Liver (tissue), 3 donors: ENCODE measurements around the gene MUCL3.

ENCODE experiments used
- ATF3 ChIP-seq: IDR thresholded peaks from 2 replicates; pipeline ENCODE4 v1.6.1; 2016; ENCODE audit warnings: antibody characterized with exemption
- EGR1 ChIP-seq, 2 donors: IDR thresholded peaks; 2 replicates each; pipeline ENCODE4 v1.6.1; 2016 to 2018; ENCODE audit warnings: antibody characterized with exemption in 2 of 2, low read depth in 2 of 2
- FOXA1 ChIP-seq: IDR thresholded peaks from 2 replicates; pipeline ENCODE4 v1.6.1; 2016; ENCODE audit warnings: antibody characterized with exemption
- FOXA2 ChIP-seq: IDR thresholded peaks from 2 replicates; pipeline ENCODE4 v1.6.1; 2016; ENCODE audit warnings: antibody characterized with exemption
- GABPA ChIP-seq, 2 donors: IDR thresholded peaks in 1 of 2; conservative IDR thresholded peaks in 1 of 2; 2 replicates each; pipeline ENCODE4 v1.6.1; 2016; ENCODE audit warnings: antibody characterized with exemption in 2 of 2, mild to moderate bottlenecking in 1 of 2, moderate library complexity in 1 of 2
- NR2F2 ChIP-seq: IDR thresholded peaks from 2 replicates; pipeline ENCODE4 v1.6.1; 2016; ENCODE audit warnings: antibody characterized with exemption
- RXRA ChIP-seq, 2 donors: IDR thresholded peaks; 2 replicates each; pipeline ENCODE4 v1.6.1; 2017 to 2018; ENCODE audit warnings: antibody characterized with exemption in 2 of 2, mild to moderate bottlenecking in 1 of 2
- SP1 ChIP-seq: IDR thresholded peaks from 2 replicates; pipeline ENCODE4 v1.6.1; 2018; ENCODE audit warnings: antibody characterized with exemption, mild to moderate bottlenecking
- TAF1 ChIP-seq: conservative IDR thresholded peaks from 2 replicates; pipeline ENCODE4 v1.6.1; 2016; ENCODE audit warnings: antibody characterized with exemption, mild to moderate bottlenecking
- YY1 ChIP-seq: IDR thresholded peaks from 2 replicates; pipeline ENCODE4 v1.6.1; 2016; ENCODE audit warnings: antibody characterized with exemption, mild to moderate bottlenecking
- TF ChIP-seq, protein P1 (sequence below): fragments of 150-350 bp; IDR thresholded peaks from 2 replicates; pipeline ENCODE4 v1.5.1; 2017; ENCODE audit warnings: improper control_type of control experiment, low read depth, low read length; ENCODE audit not compliant: missing input control
- TF ChIP-seq, protein P2 (sequence below): IDR thresholded peaks from 2 replicates; pipeline ENCODE4 v1.6.1; 2016; ENCODE audit warnings: antibody characterized with exemption, mild to moderate bottlenecking
- TF ChIP-seq, protein P3 (sequence below): IDR thresholded peaks from 2 replicates; pipeline ENCODE4 v1.6.1; 2016; ENCODE audit warnings: antibody characterized with exemption
- donor health status: healthy.
- donor health status: healthy.

DNA sequence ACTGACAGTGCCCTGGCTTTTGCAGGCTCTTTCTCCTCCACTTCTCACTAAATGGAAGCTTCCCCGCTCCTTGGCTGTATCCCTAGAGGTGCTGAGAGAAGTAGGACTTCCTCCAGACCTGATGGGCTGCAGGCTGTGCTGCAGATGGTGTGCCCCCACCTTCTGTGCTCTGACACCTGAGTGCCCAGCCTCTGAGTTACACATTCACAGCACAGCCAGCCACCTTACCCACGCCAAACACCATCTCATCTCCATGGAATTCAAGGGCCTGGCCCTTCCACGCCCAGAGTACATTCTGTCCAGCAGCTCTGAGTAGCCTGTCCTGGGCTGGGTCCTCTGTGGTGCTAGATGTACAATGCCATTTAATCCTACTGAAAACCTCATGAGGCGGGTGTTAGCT is 14.1 kb upstream of the MUCL3 start:
- TF ChIP-seq, protein P1, sequence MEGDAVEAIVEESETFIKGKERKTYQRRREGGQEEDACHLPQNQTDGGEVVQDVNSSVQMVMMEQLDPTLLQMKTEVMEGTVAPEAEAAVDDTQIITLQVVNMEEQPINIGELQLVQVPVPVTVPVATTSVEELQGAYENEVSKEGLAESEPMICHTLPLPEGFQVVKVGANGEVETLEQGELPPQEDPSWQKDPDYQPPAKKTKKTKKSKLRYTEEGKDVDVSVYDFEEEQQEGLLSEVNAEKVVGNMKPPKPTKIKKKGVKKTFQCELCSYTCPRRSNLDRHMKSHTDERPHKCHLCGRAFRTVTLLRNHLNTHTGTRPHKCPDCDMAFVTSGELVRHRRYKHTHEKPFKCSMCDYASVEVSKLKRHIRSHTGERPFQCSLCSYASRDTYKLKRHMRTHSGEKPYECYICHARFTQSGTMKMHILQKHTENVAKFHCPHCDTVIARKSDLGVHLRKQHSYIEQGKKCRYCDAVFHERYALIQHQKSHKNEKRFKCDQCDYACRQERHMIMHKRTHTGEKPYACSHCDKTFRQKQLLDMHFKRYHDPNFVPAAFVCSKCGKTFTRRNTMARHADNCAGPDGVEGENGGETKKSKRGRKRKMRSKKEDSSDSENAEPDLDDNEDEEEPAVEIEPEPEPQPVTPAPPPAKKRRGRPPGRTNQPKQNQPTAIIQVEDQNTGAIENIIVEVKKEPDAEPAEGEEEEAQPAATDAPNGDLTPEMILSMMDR = no peak
- TF ChIP-seq RXRA (IDR thresholded peaks at IDR 0.05) (no peak), YY1 (no peak), FOXA2 (no peak), NR2F2 (no peak), FOXA1 (no peak), TAF1 (no peak), SP1 (no peak), ATF3 (no peak), EGR1 (IDR thresholded peaks at IDR 0.05; ENCODE audit: low read depth in 2 of 2) (no peak), GABPA (IDR thresholded peaks at IDR 0.05 in 1 of 2, conservative IDR thresholded peaks at IDR 0.05 in 1 of 2) (no peak)
- TF ChIP-seq, protein P2, sequence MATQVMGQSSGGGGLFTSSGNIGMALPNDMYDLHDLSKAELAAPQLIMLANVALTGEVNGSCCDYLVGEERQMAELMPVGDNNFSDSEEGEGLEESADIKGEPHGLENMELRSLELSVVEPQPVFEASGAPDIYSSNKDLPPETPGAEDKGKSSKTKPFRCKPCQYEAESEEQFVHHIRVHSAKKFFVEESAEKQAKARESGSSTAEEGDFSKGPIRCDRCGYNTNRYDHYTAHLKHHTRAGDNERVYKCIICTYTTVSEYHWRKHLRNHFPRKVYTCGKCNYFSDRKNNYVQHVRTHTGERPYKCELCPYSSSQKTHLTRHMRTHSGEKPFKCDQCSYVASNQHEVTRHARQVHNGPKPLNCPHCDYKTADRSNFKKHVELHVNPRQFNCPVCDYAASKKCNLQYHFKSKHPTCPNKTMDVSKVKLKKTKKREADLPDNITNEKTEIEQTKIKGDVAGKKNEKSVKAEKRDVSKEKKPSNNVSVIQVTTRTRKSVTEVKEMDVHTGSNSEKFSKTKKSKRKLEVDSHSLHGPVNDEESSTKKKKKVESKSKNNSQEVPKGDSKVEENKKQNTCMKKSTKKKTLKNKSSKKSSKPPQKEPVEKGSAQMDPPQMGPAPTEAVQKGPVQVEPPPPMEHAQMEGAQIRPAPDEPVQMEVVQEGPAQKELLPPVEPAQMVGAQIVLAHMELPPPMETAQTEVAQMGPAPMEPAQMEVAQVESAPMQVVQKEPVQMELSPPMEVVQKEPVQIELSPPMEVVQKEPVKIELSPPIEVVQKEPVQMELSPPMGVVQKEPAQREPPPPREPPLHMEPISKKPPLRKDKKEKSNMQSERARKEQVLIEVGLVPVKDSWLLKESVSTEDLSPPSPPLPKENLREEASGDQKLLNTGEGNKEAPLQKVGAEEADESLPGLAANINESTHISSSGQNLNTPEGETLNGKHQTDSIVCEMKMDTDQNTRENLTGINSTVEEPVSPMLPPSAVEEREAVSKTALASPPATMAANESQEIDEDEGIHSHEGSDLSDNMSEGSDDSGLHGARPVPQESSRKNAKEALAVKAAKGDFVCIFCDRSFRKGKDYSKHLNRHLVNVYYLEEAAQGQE = no peak
- TF ChIP-seq, protein P3, sequence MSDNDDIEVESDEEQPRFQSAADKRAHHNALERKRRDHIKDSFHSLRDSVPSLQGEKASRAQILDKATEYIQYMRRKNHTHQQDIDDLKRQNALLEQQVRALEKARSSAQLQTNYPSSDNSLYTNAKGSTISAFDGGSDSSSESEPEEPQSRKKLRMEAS = no peak
